GM08714 (cell line): ENCODE measurements around the gene CCDC91.
"Not testable (repeated sequence)": the region's sequence is repeated elsewhere in the genome, so short reads cannot be mapped to it uniquely, and the experiment has no call there.

Experiments
- H3K4me3 ChIP-seq: fragments of 200-500 bp; sonication (Bioruptor generic); 2 replicates; pipeline ENCODE4 v1.5.1; 2014; ENCODE audit warnings: mild to moderate bottlenecking, low read length, inconsistent platforms
- ZNF274 ChIP-seq: IDR thresholded peaks from 2 replicates; pipeline ENCODE4 v1.6.1; 2012; ENCODE audit warnings: mild to moderate bottlenecking, low read depth, low read length

The CCDC91 gene

DNA sequence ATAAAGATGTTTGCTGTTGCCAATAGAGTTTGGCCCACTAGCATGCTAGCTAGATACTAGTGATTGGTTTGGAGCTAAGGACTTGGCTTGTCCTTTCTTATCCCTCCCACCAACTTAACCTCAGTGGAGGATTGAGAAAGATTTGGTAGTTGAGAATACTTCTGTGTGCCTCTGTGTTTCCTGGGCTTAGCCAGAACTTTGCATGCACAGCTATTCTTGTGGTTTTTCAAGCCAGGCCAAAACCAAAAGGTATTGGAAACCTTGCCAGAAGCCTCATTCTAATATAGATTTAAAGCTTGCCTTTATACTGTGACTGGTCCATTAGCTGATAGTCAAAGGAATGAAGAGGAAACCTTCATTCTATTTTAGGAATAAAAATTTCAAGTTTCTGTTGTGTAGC, 188.5 kb downstream of the CCDC91 start:
- H3K4me3 ChIP-seq, result no peak overlapping the region
- no peak for TF ChIP-seq ZNF274

DNA sequence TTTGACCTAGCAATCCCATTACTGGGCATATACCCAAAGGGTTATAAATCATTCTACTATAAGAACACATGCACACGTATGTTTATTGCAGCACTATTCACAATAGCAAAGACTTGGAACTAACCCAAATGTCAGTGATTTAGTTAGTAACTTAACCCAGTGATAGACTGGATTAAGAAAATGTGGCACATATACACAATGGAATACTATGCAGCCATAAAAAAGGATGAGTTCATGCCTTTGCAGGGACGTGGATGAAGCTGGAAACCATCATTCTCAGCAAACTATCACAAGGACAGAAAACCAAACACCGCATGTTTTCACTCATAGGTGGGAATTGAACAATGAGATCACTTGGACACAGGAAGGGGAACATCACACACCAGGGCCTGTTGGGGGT, 189.5 kb downstream of the CCDC91 start:
- H3K4me3 ChIP-seq, result not testable (repeated sequence)

DNA sequence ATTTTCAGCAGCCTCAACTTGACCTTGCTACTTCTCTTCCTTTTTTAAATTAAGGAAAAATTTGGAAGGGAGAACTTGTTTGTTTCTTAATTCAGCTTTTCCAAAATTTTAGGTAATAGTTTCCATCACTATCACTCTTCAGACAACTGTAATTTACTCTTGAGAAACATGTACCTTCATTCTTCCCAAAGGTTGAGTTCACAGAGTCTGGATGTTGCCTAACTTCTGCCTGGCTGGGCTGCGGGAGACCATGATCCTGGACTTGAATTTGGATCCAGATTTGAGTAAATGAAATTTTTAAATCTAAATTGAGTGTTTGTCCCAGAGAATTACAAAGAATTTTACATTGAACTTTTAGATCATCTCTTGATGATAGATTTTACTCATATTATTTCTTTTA, 193.1 kb downstream of the CCDC91 start:
- no peak for TF ChIP-seq ZNF274
- H3K4me3 ChIP-seq, result no peak overlapping the region

DNA sequence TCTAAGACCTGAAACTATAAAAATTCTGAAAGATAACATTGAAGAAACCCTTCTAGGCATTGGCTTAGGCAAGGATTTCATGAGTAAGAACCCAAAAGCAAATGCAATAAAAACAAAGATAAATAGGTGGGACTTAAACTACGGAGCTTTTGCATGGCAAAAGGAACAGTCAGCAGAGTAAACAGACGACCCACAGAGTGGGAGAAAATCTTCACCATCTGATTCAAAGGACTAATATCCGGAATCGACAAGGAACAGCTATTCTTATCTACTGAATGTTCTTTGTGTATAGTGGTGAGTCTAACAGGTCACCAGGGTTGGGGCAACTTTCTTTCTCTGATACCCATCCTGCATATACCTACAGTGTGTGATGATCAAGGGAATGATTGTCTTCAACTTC, 198.6 kb downstream of the CCDC91 start:
- no peak for TF ChIP-seq ZNF274
- no peak overlapping the region for H3K4me3 ChIP-seq

DNA sequence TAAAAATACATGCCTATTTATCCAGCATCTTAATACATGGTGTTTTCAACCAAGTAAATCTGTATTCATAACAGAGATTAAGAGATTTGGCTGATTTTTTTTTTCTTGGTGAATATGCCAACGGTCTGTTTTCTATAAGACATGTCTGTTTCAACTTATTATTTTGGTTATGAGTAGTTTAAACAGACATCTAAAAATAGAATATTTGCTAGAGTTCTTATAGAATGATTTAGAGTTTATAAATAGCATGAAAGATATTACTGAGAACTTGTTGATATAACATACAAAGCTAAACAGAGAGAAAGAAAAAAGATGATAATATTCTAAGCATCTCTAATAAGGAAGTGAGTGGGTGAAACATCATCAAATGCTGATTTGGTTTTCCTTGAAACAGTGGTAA, 199.9 kb downstream of the CCDC91 start:
- no peak overlapping the region for H3K4me3 ChIP-seq
- TF ChIP-seq ZNF274, result no peak

DNA sequence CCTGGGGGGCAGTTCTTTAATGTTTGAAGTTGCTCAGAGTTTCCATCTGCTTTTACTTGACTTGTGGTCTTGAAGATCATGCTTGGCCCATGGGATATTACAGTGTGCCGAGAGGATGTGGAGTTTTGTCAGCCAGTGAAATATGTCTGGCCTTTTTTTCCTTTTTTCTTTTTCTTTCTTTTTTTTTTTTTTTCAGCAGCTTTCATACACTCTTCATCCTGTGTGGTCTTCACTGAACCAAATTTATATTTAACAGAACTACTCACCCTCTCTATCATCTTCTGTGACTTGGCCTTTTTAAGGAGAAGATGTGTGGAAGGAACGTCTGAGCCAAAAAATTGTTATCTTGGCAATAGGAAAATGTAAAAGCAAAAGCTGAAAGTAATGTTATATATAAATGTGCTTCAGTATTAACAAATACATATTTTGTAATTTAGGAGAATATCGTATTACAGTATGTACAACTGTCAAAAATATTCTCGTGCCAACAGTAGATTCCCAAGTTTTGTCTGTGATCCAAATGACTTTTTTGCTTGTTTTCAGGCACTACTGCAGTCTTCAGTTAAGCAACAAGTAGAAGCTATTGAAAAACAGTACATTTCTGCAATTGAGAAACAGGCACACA, 200.6 kb downstream of the CCDC91 start:
- TF ChIP-seq ZNF274, result no peak
- H3K4me3 ChIP-seq, result no peak overlapping the region

DNA sequence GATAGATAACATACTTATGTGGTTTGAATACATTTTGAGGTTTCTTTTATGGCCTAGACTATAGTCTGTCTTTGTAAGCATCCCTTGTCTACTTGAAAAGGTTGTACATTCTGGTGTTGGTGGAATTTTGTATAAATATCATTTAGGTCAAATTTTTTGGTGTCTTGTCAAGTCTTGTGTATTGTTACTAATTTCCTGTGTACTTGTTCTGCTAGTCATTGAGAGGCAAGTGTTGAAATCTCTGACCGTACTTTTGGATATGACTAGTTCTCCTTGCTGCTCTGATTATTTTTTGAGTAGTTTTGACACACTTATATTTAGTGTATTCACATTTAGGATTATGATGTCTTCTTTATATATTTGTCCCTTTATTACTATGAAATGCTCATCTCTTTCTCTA, 219.6 kb downstream of the CCDC91 start:
- H3K4me3 ChIP-seq, result no peak overlapping the region
- TF ChIP-seq ZNF274, result no peak

DNA sequence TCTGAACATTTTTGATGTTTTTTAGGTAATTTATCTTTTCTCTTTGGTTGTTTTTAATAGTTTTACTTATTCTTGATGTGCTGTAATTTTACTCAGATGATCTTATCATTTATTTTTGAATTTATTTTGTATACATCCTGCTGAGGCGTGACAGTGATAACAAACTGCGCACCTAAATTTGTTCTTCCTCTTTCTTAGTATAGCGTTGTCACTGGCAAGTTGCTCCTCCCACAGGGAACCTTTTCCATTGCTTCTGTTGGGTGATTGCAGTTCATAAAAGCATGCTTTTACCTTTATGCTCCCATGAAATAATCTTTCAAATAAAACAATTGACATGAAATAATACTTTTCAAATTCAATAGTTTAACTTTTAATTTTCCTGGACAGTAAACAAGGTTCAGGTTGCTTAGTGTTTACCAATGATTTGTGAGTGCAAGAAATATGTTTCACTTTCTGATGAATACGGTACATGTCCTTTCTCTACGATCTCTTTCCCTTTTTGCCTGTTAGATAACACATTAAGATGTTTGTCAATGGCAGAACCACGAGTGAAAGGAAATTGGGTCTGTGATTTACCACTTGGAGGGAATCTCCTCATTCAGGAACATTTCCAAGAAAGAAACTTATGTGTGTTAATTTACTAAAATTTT, 223.3 kb downstream of the CCDC91 start:
- TF ChIP-seq ZNF274, result no peak
- H3K4me3 ChIP-seq, result no peak overlapping the region

DNA sequence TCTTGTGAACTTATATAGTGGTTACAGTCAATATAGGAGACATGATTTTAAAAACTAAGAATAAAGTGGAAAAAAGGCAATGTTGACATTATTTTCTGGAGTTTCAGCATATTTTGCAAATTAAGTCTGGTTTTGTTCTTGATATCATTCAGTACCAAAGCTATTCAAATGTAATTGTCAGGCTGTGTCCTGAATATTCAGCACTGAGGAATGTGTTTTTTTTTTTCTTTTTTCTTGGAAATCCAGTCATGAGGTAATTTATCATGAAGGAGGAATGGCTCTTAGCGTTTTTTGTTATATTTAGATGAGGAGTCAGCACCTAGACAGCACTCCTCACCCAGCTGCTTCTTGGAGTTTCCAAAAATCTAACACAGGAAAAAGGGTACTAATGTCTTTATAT, 225.5 kb downstream of the CCDC91 start:
- no peak for TF ChIP-seq ZNF274
- no peak overlapping the region for H3K4me3 ChIP-seq

DNA sequence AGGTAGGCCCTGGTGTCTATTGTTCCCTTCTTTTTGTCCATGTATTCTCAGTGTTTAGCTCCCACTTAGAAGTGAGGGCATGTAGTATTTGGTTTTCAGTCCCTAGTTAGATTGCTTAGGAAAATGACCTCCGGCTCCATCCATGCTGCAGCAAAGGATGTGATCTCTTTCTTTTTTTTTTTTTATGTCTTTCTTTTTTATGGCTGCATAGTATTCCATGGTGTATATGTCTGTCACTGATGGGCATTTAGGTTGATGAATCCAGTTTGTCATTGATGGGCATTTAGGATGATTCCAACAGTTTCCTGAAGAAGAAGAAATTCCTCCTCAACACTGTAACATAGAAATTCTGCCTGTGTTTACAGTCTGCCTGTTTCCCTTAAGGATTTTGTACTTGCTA, 231.1 kb downstream of the CCDC91 start:
- H3K4me3 ChIP-seq, result no peak overlapping the region
- TF ChIP-seq ZNF274, result no peak

DNA sequence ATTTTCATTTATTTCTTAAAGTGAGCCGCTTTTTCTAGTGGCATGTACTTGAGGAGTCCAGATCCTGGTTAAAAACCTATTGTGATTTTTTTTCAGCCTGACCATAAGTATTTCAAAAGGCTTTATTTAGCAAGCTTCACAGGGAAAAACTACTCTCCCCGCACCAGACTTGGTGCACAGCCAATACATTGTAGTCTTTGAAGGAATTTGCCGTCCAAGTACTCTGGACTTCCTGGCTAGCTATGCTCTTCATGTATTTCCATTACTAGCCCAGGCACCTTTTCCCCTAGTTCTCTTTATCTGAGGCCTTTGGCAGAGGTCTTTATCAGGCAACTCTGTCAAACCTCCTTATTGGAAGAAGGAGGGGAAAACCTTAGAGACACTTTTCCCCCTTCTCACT, 234.7 kb downstream of the CCDC91 start:
- H3K4me3 ChIP-seq, result no peak overlapping the region
- no peak for TF ChIP-seq ZNF274

DNA sequence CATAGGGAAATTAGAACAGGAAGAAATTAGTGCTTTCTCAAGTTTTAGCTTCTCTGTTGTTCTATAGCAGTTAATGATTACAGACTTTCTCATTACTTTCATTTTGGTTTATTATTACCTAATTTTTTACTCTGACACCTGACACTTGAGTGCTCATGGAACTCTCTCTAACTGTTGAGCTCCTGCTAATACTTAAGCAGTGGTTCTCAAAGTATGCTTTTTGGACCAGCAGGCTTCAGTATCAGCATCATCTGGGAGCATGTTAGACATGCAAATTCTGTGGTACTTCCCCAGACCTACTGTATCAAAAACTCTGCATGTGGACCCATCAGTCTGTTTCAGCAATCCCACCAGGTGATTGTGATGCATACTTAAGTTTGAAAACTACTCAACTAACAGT, 235.3 kb downstream of the CCDC91 start:
- TF ChIP-seq ZNF274, result no peak
- no peak overlapping the region for H3K4me3 ChIP-seq

DNA sequence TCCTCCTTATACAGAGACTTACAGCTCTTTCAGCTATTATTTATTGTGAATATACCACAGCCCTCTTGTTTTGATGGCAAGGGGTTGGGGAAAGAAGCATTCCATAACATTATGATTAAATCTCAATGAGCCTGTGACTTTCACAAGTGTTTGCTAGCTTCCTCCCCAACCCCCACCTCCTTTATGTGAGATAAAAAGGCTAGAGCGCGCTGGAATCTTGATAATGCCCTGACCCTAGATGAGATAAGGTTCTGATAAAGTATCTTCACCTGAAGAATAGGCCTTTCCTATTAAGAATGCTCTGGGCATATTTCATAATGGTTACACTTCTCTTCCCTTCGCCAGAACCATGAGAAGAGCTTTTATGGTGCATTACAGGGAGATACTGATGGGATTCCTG, 236.8 kb downstream of the CCDC91 start:
- no peak overlapping the region for H3K4me3 ChIP-seq
- TF ChIP-seq ZNF274, result no peak

DNA sequence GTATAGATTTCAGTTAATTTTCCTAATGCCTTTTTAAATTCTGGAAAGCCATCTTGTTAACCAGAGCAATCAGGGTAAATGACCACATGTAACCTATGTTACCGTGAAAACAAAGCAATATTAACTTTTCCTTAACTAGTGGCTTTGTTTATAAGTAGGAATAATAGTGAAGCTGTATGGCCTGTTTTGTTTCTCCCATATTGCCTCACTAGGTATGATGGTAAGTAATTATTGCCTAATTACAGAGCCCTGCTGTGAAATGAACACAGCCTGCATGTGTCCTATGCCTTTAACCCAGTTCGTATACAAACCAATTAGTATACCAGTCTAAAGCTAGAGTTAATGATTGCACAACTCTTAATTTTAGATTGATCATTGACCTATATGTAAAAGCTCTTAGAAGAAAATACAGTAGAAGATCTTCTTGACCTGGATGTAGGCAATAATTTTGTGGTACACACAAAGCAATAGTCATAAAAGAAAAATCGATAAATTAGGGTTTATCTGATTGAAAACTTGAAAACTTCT, 249.9 kb downstream of the CCDC91 start:
- no peak for TF ChIP-seq ZNF274
- no peak overlapping the region for H3K4me3 ChIP-seq

DNA sequence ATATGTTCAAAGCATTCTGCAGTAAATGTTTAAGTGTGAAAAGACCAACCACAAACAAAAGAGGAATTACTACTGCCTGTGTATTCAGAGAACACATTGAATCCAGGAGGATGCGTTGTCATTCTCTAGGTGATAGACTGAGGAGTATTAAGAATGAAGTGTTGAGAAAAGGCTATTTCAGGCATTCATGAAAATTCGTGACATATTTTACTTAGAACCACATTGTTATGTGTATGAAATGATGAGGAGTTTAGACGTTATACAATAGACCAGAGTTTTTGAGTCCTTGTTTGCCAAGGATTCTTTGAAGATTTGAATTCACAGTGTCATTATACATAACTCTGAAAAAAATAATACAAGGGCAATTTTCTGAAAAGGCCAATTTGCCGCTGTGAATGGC, 251.8 kb downstream of the CCDC91 start:
- no peak overlapping the region for H3K4me3 ChIP-seq
- TF ChIP-seq ZNF274, result no peak

DNA sequence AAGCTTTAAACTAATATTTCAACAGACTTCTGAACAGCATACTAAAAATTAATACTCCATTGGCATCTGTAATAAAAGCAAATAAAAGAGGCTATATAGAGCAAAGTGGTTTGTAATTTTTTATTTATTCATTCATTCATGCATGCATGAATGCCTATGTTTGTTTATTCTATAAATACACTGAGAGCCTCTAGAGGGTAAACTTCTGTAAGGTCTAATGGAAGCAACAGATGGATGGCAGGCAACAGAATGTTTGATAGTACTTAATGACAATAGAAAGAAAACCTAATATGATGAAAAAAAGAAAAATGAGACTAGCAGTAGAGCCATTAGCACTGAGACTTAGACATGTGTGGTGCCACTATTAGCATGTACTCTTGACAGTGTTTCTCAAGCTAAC, 253.1 kb downstream of the CCDC91 start:
- TF ChIP-seq ZNF274, result no peak
- H3K4me3 ChIP-seq, result no peak overlapping the region
